ENCODE results near the gene SMIM14. TPM values are rescaled to one million over a fixed set of nuclear protein-coding genes. Genes with fewer than 3 reads are reported as not detected.

SMIM14 gene
- total RNA-seq, 1 experiment from 2014 or later: 32.3 TPM

- CTCF ChIA-PET: interaction anchor here (0.6 kb wide), 1 partner anchor 152 kb away, joined by 4 read pairs; no protein-coding TSS in a partner anchor
- ATAC-seq: no peak
Measured at GRCh38 chr4:39620551-39621313, 17.9 kb downstream of the SMIM14 start.

GRCh38 chr4:39617534-39617933 is 21.1 kb downstream of the SMIM14 start:
- ATAC-seq: no peak

More at GRCh38 chr4:39620551-39621313, 17.9 kb downstream of the SMIM14 start:
- no peak for DNase-seq (ENCODE audit: low spot score)
- POLR2A ChIA-PET: no interaction called here
- Mint-ChIP-seq H3K27ac (no peak overlapping the region), H3K9me3 (no peaks in the 10 kb centered on the region; the same call in 1 of the 2 replicates), H3K4me3 (no peak overlapping the region), H3K4me1 (peaks cover 36% of the 10 kb centered on the region), H3K36me3 (peaks cover 9% of the 10 kb centered on the region), H3K27me3 (ENCODE audit: low read depth) (no peaks in the 10 kb centered on the region)
- TF ChIP-seq ZMAT4 (CRISPR knock-in tag; IDR thresholded peaks at IDR 0.05) (no peak), E2F1 (CRISPR knock-in tag; IDR thresholded peaks at IDR 0.05) (no peak), AFF4 (CRISPR knock-in tag; IDR thresholded peaks at IDR 0.05; ENCODE audit: borderline replicate concordance) (no peak), ZNF219 (CRISPR knock-in tag; IDR thresholded peaks at IDR 0.05; ENCODE audit: borderline replicate concordance) (no peak), PRRX2 (CRISPR knock-in tag; IDR thresholded peaks at IDR 0.05) (no peak), ZNF263 (CRISPR knock-in tag; IDR thresholded peaks at IDR 0.05; ENCODE audit: low read depth) (no peak), TEAD4 (CRISPR knock-in tag; IDR thresholded peaks at IDR 0.05) (no peak), ZNF232 (CRISPR knock-in tag; IDR thresholded peaks at IDR 0.05) (no peak), CREB1 (CRISPR knock-in tag; IDR thresholded peaks at IDR 0.05) (no peak), SMAD3 (CRISPR knock-in tag; IDR thresholded peaks at IDR 0.05; ENCODE audit: borderline replicate concordance) (no peak), ERG (CRISPR knock-in tag; IDR thresholded peaks at IDR 0.05) (no peak), KAT7 (CRISPR knock-in tag; IDR thresholded peaks at IDR 0.05; ENCODE audit: borderline replicate concordance) (no peak), NFATC4 (CRISPR knock-in tag; IDR thresholded peaks at IDR 0.05) (no peak), MXD4 (CRISPR knock-in tag; IDR thresholded peaks at IDR 0.05; ENCODE audit: borderline replicate concordance) (no peak), NR3C1 (CRISPR knock-in tag; conservative IDR thresholded peaks at IDR 0.05; ENCODE audit: low read depth) (no peak)

More at GRCh38 chr4:39617534-39617933, 21.1 kb downstream of the SMIM14 start:
- no peaks in the 10 kb centered on the region for H3K27me3 Mint-ChIP-seq (ENCODE audit: low read depth)
- no peak for DNase-seq (ENCODE audit: low spot score)
- H3K4me1 Mint-ChIP-seq: peaks cover 36% of the 10 kb centered on the region
- POLR2A ChIA-PET: no interaction called here
- CTCF ChIA-PET: no interaction called here
- H3K27ac Mint-ChIP-seq: peak overlapping the region; percentile 50; the same call in 1 of the 2 replicates
- peaks cover 4% of the 10 kb centered on the region; the same call in 1 of the 2 replicates for H3K36me3 Mint-ChIP-seq
- no peak overlapping the region for H3K4me3 Mint-ChIP-seq
- TF ChIP-seq TCF7 (CRISPR knock-in tag; IDR thresholded peaks at IDR 0.05; ENCODE audit: low read depth) (no peak), MYBL2 (CRISPR knock-in tag; IDR thresholded peaks at IDR 0.05) (no peak), TEAD1 (CRISPR knock-in tag; IDR thresholded peaks at IDR 0.05) (no peak)
- H3K9me3 Mint-ChIP-seq: no peaks in the 10 kb centered on the region; the same call in 1 of the 2 replicates

Measured in WTC11 (cell line).